Epithelial cell of proximal tubule (primary cell): ENCODE results near the gene MMAB. TPM values are rescaled to one million over a fixed set of nuclear protein-coding genes. Genes with fewer than 3 reads are reported as not detected.

ENCODE experiments used
- DNase-seq: peaks from one replicate; pipeline ENCODE4 v3.0.0-alpha.2; 2011; ENCODE audit warnings: low read depth
- H3K4me3 ChIP-seq: 2 replicates; pipeline ENCODE4 v1.5.1; 2011; ENCODE audit warnings: low read depth, mild to moderate bottlenecking, low read length
- total RNA-seq: library from RNA; depleted of rRNA; stranded (reverse); fragments of >200 nt; gene quantifications from 2 replicates; pipeline ENCODE4 v1.2.3, GENCODE V29; 2015
- TF ChIP-seq, protein P1 (sequence below): conservative IDR thresholded peaks from 2 replicates; pipeline ENCODE4 v1.5.1; 2012; ENCODE audit warnings: low read depth, mild to moderate bottlenecking, low read length

MMAB gene
- total RNA-seq, 1 donor from 2014 or later: 33.3 TPM

DNA sequence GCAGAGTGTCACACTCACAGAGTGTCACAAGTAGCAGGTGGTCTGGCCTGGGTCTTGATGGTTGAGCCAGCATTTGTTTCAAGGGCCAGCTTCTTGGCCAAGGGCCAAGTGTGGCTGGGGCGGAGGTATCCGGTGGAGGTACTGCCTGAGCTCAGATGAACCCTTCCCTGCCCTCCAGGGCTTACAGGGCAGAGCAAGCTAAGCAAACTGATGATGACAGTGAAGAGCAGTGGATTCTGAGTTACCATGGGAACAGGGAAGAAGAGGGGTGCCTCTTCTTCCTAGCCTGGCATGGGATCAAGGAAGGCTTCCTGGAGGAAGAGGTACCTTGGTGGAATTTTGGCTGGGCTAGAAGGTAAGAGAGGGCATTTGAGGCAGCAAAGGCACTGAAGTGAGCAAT, 36.0 kb upstream of the MMAB start:
- TF ChIP-seq, protein P1, sequence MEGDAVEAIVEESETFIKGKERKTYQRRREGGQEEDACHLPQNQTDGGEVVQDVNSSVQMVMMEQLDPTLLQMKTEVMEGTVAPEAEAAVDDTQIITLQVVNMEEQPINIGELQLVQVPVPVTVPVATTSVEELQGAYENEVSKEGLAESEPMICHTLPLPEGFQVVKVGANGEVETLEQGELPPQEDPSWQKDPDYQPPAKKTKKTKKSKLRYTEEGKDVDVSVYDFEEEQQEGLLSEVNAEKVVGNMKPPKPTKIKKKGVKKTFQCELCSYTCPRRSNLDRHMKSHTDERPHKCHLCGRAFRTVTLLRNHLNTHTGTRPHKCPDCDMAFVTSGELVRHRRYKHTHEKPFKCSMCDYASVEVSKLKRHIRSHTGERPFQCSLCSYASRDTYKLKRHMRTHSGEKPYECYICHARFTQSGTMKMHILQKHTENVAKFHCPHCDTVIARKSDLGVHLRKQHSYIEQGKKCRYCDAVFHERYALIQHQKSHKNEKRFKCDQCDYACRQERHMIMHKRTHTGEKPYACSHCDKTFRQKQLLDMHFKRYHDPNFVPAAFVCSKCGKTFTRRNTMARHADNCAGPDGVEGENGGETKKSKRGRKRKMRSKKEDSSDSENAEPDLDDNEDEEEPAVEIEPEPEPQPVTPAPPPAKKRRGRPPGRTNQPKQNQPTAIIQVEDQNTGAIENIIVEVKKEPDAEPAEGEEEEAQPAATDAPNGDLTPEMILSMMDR: no peak
- no peak for DNase-seq
- H3K4me3 ChIP-seq: no peak overlapping the region

DNA sequence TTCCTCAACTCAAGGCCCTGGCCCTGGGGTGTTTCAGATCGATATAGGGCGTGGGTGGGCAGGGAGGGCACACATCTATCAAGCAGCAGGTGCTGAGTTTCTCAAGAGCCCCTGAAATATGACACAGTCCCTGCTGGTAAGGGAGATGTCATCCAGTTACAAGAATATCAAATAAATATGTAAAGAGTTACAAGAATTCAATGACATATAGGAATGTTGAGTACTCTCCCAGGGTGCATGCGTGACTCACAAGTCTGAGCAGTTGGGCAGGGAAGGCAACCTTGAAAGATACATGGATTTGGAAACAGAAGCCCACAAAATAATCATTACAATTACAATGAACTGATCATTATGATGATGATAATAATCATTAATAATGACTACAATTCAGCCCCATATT, 35.5 kb upstream of the MMAB start:
- TF ChIP-seq, protein P1: no peak
- DNase-seq: no peak
- no peak overlapping the region for H3K4me3 ChIP-seq

DNA sequence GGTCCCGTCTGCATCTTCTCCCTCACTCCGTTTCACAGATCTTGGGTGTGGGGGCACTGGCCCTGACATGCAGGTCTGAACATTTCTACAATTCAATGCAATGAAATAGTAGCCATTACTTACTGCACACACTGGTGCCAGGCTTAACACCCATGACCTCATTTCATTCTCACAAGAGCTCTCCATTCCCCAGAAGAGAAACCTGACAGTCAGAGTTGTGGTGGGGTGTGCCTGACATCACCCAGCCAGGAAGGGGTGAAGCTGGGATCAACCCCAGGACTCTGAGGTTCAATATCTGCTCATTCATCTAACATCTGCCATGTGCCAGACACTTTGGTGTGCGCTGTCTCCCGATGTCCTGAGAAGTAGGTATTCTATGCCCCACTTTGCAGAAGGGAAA, 35.0 kb upstream of the MMAB start:
- TF ChIP-seq, protein P1: no peak
- H3K4me3 ChIP-seq: no peak overlapping the region
- no peak for DNase-seq

DNA sequence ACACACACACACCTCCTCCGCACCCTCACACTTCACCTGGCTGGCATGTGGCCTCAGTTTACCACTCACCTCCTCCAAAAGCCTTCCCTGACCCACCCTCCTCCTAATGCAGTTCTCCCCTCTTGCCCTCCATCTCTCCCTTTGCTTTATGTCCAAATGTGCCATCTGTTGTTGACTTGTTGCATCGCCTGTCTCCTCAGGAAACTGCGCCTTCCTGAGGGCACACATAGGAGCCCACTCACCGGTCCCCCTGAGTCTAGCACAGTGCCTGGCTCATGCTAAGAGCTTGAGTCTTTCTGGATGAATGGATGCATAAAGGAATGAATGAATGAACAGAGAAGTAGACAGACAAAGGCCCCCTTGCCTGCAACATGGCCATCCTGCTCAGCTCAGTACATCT, 34.3 kb upstream of the MMAB start:
- DNase-seq: no peak
- H3K4me3 ChIP-seq: no peak overlapping the region
- TF ChIP-seq, protein P1: no peak

DNA sequence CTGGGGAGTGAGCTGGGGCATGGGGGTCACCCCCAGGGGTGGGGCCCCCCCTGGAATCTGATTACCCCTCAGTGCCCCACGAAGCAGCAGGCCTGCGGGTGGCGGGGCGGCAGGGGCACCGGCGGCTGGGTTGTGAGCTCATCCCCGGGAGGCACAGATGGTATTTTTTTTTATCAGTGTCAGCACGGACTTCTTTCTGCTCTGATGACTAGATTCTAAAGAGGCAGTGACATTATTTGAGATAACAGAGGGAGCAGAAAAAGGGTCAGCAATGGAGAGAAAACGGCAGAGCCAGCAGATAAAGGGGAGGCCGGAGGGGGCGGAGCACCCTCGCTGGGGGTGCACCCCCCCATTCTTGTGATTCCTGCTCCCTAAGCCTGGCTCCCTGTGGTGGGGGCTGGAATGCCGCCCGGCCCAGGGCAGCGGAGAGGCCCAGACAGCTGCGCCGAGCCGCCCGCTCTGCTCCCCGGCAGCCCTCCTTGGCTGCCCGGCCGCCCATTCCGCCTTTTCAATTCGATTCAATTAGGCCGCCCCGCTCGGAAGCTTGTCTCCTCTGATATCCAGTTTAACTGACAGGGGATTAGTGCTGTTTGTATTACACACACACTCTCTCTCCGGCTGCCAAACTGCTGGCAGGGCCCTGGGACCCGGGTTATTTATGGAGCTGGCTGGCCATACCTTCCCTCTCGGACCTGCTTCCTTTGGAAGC, 33.2 kb upstream of the MMAB start:
- no peak for DNase-seq

DNA sequence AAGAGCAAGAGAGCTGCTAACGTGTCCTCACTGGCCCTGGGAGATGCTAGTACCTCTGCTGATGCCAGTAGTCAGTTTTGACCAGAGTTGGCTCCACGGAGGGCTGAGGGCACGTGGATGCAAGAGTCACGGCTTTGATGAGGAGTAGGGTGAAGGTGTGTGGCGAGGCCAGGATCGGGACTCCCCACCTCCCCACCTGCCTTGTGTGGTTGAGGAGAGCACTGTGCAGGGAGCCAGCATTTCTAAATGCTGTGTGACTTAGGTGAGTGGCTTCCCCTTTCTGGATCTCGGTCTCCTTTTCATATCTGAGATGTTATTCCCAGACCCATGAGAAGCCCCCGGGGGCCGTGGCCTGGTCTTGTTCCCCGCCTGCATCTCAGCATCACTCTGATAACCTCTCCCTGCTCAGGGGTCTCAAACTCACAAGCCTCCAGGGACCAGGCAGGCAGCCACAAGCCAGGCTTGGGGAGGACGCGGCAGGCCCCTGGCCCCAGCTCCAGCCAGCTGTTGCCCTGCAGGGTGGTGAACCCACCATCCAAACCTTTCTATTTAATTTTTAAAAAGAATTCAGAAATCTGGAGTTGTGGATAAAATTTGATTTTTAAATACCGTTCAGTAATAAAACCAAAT, 32.4 kb upstream of the MMAB start:
- DNase-seq: no peak
- no peak overlapping the region for H3K4me3 ChIP-seq
- TF ChIP-seq, protein P1: no peak

More for the DNA sequence above, 33.2 kb upstream of the MMAB start:
- H3K4me3 ChIP-seq: no peak overlapping the region
- TF ChIP-seq, protein P1: no peak

DNA sequence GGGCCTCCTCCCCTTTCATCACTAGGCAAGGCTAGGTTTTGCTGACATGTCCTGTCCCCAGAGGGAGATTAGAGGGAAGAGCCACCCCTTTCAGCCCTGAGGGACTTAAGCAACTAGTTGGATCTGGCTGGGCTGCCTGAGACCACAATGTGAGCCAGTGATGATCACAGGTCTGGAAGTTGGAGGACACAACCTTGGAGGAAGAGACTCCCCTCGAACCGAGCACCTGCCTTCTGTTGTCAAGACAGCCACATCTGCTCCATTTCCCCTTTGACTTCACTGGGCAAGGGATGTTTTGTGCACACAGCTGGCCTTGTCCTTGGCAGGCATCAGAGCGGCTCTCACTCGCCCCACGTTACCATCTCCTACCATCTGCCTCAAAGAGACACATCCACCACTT, 31.7 kb upstream of the MMAB start:
- H3K4me3 ChIP-seq: no peak overlapping the region

More for the DNA sequence above, 31.7 kb upstream of the MMAB start:
- TF ChIP-seq, protein P1: no peak
- DNase-seq: no peak
